ENCODE measurements around the gene SCGN. TPM values are rescaled to one million over a fixed set of nuclear protein-coding genes. Genes with fewer than 3 reads are reported as not detected.

The SCGN gene
- polyA plus RNA-seq, 3 donors, result not detected

GRCh38 chr6:25735261-25735660 lies 83.2 kb downstream of the SCGN start:
- Histone ChIP-seq H3K4me3 (replicated peaks in 1 of 3; ENCODE audit: low read depth in 2 of 3, low read length in 3 of 3) (no peak overlapping the region), H3K27ac (ENCODE audit: low read depth in 1 of 2, low read length in 2 of 2) (no peak overlapping the region), H3K27me3 (ENCODE audit: control insufficient read depth in 2 of 2, insufficient read depth in 2 of 2, low read length in 2 of 2) (peaks cover 0 to 20% of the 10 kb centered on the region in 2 donors), H3K79me2 (ENCODE audit: insufficient read depth, low read length) (no peaks in the 10 kb centered on the region), H2AFZ (ENCODE audit: insufficient read depth, low read depth, low read length, poor library complexity, severe bottlenecking) (no peak overlapping the region), H3K9ac (ENCODE audit: insufficient read depth, low read length, poor library complexity, severe bottlenecking) (no peak overlapping the region), H3K36me3 (replicated peaks in 1 of 2; ENCODE audit: control insufficient read depth in 1 of 2, insufficient read depth in 2 of 2, low read length in 2 of 2) (no peaks in the 10 kb centered on the region), H3K4me2 (replicated peaks; ENCODE audit: extremely low read depth, low read length, poor library complexity, severe bottlenecking) (no peak overlapping the region), H4K20me1 (ENCODE audit: insufficient read depth, low read length) (no peaks in the 10 kb centered on the region), H3K9me3 (replicated peaks in 1 of 2; ENCODE audit: control insufficient read depth in 1 of 2, insufficient read depth in 1 of 2, low read length in 2 of 2) (peaks cover 8 to 20% of the 10 kb centered on the region in 2 donors), H3K4me1 (ENCODE audit: control insufficient read depth in 1 of 2, insufficient read depth in 2 of 2, low read length in 2 of 2) (no peaks in the 10 kb centered on the region)
- TF ChIP-seq, protein P1, sequence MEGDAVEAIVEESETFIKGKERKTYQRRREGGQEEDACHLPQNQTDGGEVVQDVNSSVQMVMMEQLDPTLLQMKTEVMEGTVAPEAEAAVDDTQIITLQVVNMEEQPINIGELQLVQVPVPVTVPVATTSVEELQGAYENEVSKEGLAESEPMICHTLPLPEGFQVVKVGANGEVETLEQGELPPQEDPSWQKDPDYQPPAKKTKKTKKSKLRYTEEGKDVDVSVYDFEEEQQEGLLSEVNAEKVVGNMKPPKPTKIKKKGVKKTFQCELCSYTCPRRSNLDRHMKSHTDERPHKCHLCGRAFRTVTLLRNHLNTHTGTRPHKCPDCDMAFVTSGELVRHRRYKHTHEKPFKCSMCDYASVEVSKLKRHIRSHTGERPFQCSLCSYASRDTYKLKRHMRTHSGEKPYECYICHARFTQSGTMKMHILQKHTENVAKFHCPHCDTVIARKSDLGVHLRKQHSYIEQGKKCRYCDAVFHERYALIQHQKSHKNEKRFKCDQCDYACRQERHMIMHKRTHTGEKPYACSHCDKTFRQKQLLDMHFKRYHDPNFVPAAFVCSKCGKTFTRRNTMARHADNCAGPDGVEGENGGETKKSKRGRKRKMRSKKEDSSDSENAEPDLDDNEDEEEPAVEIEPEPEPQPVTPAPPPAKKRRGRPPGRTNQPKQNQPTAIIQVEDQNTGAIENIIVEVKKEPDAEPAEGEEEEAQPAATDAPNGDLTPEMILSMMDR (IDR thresholded peaks at IDR 0.05), result no peak
- peaks cover 6 to 16% (median 16%) of the 10 kb centered on the region in 3 donors for H3K27me3 Mint-ChIP-seq (ENCODE audit: low read depth in 3 of 3)
- peaks cover 5 to 21% (median 18%) of the 10 kb centered on the region in 7 donors for H3K9me3 Mint-ChIP-seq
- DNase-seq, result no peak
- intact Hi-C loops (cut with micrococcal nuclease), result no loop called here
- H3K4me3 Mint-ChIP-seq, result no peak overlapping the region
- H3K27ac Mint-ChIP-seq, result no peak overlapping the region
- no peaks in the 10 kb centered on the region for H3K4me1 Mint-ChIP-seq
- H3K36me3 Mint-ChIP-seq, result no peaks in the 10 kb centered on the region

DNA sequence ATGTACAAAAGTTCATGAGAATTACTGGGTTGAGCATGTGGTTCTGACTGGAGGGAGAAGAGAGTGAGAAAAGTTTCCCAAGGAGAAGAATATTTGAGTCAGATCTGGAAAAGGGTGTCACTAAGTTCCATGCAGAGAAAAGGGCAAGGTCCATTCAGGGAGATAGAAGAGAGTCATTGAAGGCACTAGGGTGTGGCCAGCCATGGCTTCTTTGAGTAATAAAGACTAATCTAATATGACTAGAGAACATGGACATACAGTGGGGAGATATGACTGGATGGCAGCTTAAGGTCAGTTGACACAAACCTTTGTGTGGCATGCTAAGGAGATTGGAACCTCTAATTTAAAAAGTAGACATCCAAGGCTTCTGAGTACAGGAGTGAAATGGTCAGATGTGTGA lies 91.9 kb downstream of the SCGN start:
- Histone ChIP-seq H2AFZ (ENCODE audit: insufficient read depth, low read depth, low read length, poor library complexity, severe bottlenecking) (no peak overlapping the region), H3K27me3 (ENCODE audit: control insufficient read depth in 2 of 2, insufficient read depth in 2 of 2, low read length in 2 of 2) (no peaks in the 10 kb centered on the region), H3K9ac (ENCODE audit: insufficient read depth, low read length, poor library complexity, severe bottlenecking) (no peak overlapping the region), H3K4me3 (replicated peaks in 1 of 3; ENCODE audit: low read depth in 2 of 3, low read length in 3 of 3) (no peak overlapping the region), H3K4me2 (replicated peaks; ENCODE audit: extremely low read depth, low read length, poor library complexity, severe bottlenecking) (no peak overlapping the region), H3K79me2 (ENCODE audit: insufficient read depth, low read length) (no peaks in the 10 kb centered on the region), H3K4me1 (ENCODE audit: control insufficient read depth in 1 of 2, insufficient read depth in 2 of 2, low read length in 2 of 2) (no peaks in the 10 kb centered on the region), H3K9me3 (replicated peaks in 1 of 2; ENCODE audit: control insufficient read depth in 1 of 2, insufficient read depth in 1 of 2, low read length in 2 of 2) (peaks cover 4 to 9% of the 10 kb centered on the region in 2 donors), H4K20me1 (ENCODE audit: insufficient read depth, low read length) (no peaks in the 10 kb centered on the region), H3K27ac (ENCODE audit: low read depth in 1 of 2, low read length in 2 of 2) (no peak overlapping the region), H3K36me3 (replicated peaks in 1 of 2; ENCODE audit: control insufficient read depth in 1 of 2, insufficient read depth in 2 of 2, low read length in 2 of 2) (no peaks in the 10 kb centered on the region)
- H3K27me3 Mint-ChIP-seq (ENCODE audit: low read depth in 3 of 3), result peaks cover 0 to 1% (median 0%) of the 10 kb centered on the region in 3 donors
- DNase-seq, result no peak
- no peak overlapping the region for H3K4me3 Mint-ChIP-seq
- intact Hi-C loops (cut with micrococcal nuclease), result no loop called here
- H3K4me1 Mint-ChIP-seq, result no peaks in the 10 kb centered on the region
- TF ChIP-seq, protein P1 (IDR thresholded peaks at IDR 0.05), result no peak
- peaks cover 0 to 11% (median 8%) of the 10 kb centered on the region in 7 donors for H3K9me3 Mint-ChIP-seq
- no peaks in the 10 kb centered on the region for H3K36me3 Mint-ChIP-seq
- H3K27ac Mint-ChIP-seq, result no peak overlapping the region

All from CD14-positive monocyte (primary cell).